HCT116 (cell line): ENCODE measurements around the gene VPS45.
"Not testable (repeated sequence)": the region's sequence is repeated elsewhere in the genome, so short reads cannot be mapped to it uniquely, and the experiment has no call there.

ENCODE experiments used
- POLR2A ChIP-seq: IDR thresholded peaks from 2 replicates; pipeline ENCODE4 v1.7.0; 2011; ENCODE audit warnings: borderline replicate concordance; ENCODE audit not compliant: insufficient read depth, insufficient read length; ENCODE audit errors: extremely low read depth
- SIN3A ChIP-seq: IDR thresholded peaks from 2 replicates; pipeline ENCODE4 v1.6.1; 2012; ENCODE audit warnings: low read depth
- SP1 ChIP-seq: IDR thresholded peaks from 2 replicates; pipeline ENCODE4 v1.6.1; 2012; ENCODE audit warnings: low read depth
- SRF ChIP-seq: IDR thresholded peaks from 2 replicates; pipeline ENCODE4 v1.6.1; 2012; ENCODE audit warnings: low read depth
- TCF7L2 ChIP-seq: IDR thresholded peaks from 2 replicates; pipeline ENCODE4 v1.7.0; 2011; ENCODE audit warnings: borderline replicate concordance, inconsistent platforms; ENCODE audit not compliant: insufficient read depth, insufficient read length; ENCODE audit errors: extremely low read depth
- TF ChIP-seq, protein P1 (sequence below), 3 experiments: fragments of 200-600 bp in 1 of 3; sonication (generic) in 1 of 3; IDR thresholded peaks in 2 of 3; conservative IDR thresholded peaks in 1 of 3; 2 replicates each; pipeline ENCODE4 v1.5.1; 2012 to 2017; ENCODE audit warnings: low read depth in 2 of 3, low read length in 2 of 3, antibody characterized with exemption in 1 of 3, borderline replicate concordance in 1 of 3, control low read depth in 1 of 3, mild to moderate bottlenecking in 1 of 3, mixed read lengths in 1 of 3, mixed run types in 1 of 3, moderate library complexity in 1 of 3; ENCODE audit not compliant: insufficient read depth in 1 of 3

DNA sequence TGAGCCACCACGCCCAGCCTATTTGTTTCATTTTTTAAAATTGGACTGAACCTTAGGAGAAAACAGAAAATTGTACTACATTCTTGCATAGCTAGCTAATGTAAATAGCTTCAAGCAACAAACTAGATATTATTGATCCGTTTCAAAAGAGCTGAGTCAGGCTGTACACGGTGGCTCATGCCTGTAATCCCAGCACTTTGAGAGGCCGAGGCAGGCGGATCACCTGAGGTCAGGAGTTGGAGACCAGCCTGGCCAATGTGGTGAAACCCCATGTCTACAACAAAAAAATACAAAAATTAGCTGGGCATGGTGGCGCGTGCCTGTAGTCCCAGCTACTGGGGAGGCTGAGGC lies 118.8 kb downstream of the VPS45 start:
- TF ChIP-seq, protein P1, sequence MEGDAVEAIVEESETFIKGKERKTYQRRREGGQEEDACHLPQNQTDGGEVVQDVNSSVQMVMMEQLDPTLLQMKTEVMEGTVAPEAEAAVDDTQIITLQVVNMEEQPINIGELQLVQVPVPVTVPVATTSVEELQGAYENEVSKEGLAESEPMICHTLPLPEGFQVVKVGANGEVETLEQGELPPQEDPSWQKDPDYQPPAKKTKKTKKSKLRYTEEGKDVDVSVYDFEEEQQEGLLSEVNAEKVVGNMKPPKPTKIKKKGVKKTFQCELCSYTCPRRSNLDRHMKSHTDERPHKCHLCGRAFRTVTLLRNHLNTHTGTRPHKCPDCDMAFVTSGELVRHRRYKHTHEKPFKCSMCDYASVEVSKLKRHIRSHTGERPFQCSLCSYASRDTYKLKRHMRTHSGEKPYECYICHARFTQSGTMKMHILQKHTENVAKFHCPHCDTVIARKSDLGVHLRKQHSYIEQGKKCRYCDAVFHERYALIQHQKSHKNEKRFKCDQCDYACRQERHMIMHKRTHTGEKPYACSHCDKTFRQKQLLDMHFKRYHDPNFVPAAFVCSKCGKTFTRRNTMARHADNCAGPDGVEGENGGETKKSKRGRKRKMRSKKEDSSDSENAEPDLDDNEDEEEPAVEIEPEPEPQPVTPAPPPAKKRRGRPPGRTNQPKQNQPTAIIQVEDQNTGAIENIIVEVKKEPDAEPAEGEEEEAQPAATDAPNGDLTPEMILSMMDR (IDR thresholded peaks at IDR 0.05 in 2 of 3, conservative IDR thresholded peaks at IDR 0.05 in 1 of 3; ENCODE audit: borderline replicate concordance in 1 of 3, insufficient read depth in 1 of 3, low read depth in 2 of 3, low read length in 2 of 3), result not testable (repeated sequence)
- TF ChIP-seq SRF, SP1, SIN3A, POLR2A, TCF7L2: not testable (repeated sequence)
